Central memory CD8-positive, alpha-beta T cell (primary cell): Measurements from ENCODE around the gene KCNA5.

Source experiments
- ATAC-seq: fragments of 150-1000 bp; cut with Tn5 transposase; replicated peaks from 2 replicates; pipeline ENCODE4 v1.10.0; 2022; ENCODE audit warnings: mild to moderate bottlenecking, moderate FRiP score, moderate number of reproducible peaks; ENCODE audit not compliant: poor library complexity, severe bottlenecking; ENCODE audit errors: extremely low read depth
- DNase-seq, 2 donors: peaks; one replicate each; pipeline ENCODE4 v3.0.0; 2021; ENCODE audit warnings: low spot score in 2 of 2
- H3K27ac Mint-ChIP-seq: one replicate; pipeline ENCODE4 v1.8.0; 2022; ENCODE audit warnings: low read depth, mild to moderate bottlenecking, moderate library complexity, mixed read lengths
- H3K27me3 Mint-ChIP-seq: one replicate; pipeline ENCODE4 v1.8.0; 2022; ENCODE audit warnings: mixed read lengths
- H3K36me3 Mint-ChIP-seq: one replicate; pipeline ENCODE4 v1.8.0; 2022; ENCODE audit warnings: mild to moderate bottlenecking, moderate library complexity, mixed read lengths; ENCODE audit not compliant: insufficient read depth
- H3K4me1 Mint-ChIP-seq: one replicate; pipeline ENCODE4 v1.8.0; 2022; ENCODE audit warnings: mixed read lengths
- H3K4me3 Mint-ChIP-seq: one replicate; pipeline ENCODE4 v1.8.0; 2022; ENCODE audit warnings: mild to moderate bottlenecking, moderate library complexity, mixed read lengths
- H3K9me3 Mint-ChIP-seq: one replicate; pipeline ENCODE4 v1.8.0; 2022; ENCODE audit warnings: mixed read lengths

The KCNA5 gene

GRCh38 chr12:5073853-5074252 lies 30.2 kb downstream of the KCNA5 start:
- ATAC-seq (no peak), DNase-seq (no peak)
- Mint-ChIP-seq H3K27me3 (peaks cover 57% of the 10 kb centered on the region), H3K36me3 (no peaks in the 10 kb centered on the region), H3K4me3 (no peak overlapping the region), H3K9me3 (no peaks in the 10 kb centered on the region), H3K27ac (no peak overlapping the region), H3K4me1 (no peaks in the 10 kb centered on the region)

GRCh38 chr12:5076761-5077160 lies 33.1 kb downstream of the KCNA5 start:
- H3K4me1 Mint-ChIP-seq, result no peaks in the 10 kb centered on the region
- H3K27me3 Mint-ChIP-seq, result peaks cover 42% of the 10 kb centered on the region
- no peaks in the 10 kb centered on the region for H3K9me3 Mint-ChIP-seq
- DNase-seq, result no peak
- peaks cover 2% of the 10 kb centered on the region for H3K36me3 Mint-ChIP-seq
- ATAC-seq, result no peak
- H3K4me3 Mint-ChIP-seq, result no peak overlapping the region
- no peak overlapping the region for H3K27ac Mint-ChIP-seq

- H3K27me3 Mint-ChIP-seq, result peaks cover 27% of the 10 kb centered on the region
- H3K4me3 Mint-ChIP-seq, result no peak overlapping the region
- DNase-seq (no peak), ATAC-seq (no peak)
- H3K27ac Mint-ChIP-seq, result no peak overlapping the region
- H3K36me3 Mint-ChIP-seq, result peaks cover 2% of the 10 kb centered on the region
- no peaks in the 10 kb centered on the region for H3K4me1 Mint-ChIP-seq
- H3K9me3 Mint-ChIP-seq, result no peaks in the 10 kb centered on the region
Observed at GRCh38 chr12:5078423-5078822, 34.7 kb downstream of the KCNA5 start.

GRCh38 chr12:5081016-5081415 lies 37.3 kb downstream of the KCNA5 start:
- Mint-ChIP-seq H3K4me3 (no peak overlapping the region), H3K4me1 (no peaks in the 10 kb centered on the region), H3K9me3 (no peaks in the 10 kb centered on the region), H3K27ac (no peak overlapping the region), H3K36me3 (peaks cover 2% of the 10 kb centered on the region), H3K27me3 (peaks cover 26% of the 10 kb centered on the region)
- ATAC-seq (no peak), DNase-seq (no peak)

- H3K4me3 Mint-ChIP-seq, result no peak overlapping the region
- H3K36me3 Mint-ChIP-seq, result peaks cover 2% of the 10 kb centered on the region
- DNase-seq (no peak), ATAC-seq (no peak)
- H3K4me1 Mint-ChIP-seq, result no peaks in the 10 kb centered on the region
- peaks cover 23% of the 10 kb centered on the region for H3K27me3 Mint-ChIP-seq
- H3K9me3 Mint-ChIP-seq, result no peaks in the 10 kb centered on the region
- no peak overlapping the region for H3K27ac Mint-ChIP-seq
Observed at GRCh38 chr12:5083955-5084849, 40.5 kb downstream of the KCNA5 start.

GRCh38 chr12:5085896-5086295 lies 42.2 kb downstream of the KCNA5 start:
- no peaks in the 10 kb centered on the region for H3K36me3 Mint-ChIP-seq
- no peak overlapping the region for H3K27ac Mint-ChIP-seq
- no peak for DNase-seq
- H3K4me3 Mint-ChIP-seq, result no peak overlapping the region
- no peaks in the 10 kb centered on the region for H3K4me1 Mint-ChIP-seq
- no peaks in the 10 kb centered on the region for H3K9me3 Mint-ChIP-seq
- ATAC-seq, result no peak
- peaks cover 28% of the 10 kb centered on the region for H3K27me3 Mint-ChIP-seq

- ATAC-seq (no peak), DNase-seq (no peak)
- no peak overlapping the region for H3K27ac Mint-ChIP-seq
- no peaks in the 10 kb centered on the region for H3K36me3 Mint-ChIP-seq
- peaks cover 44% of the 10 kb centered on the region for H3K27me3 Mint-ChIP-seq
- H3K9me3 Mint-ChIP-seq, result no peaks in the 10 kb centered on the region
- no peak overlapping the region for H3K4me3 Mint-ChIP-seq
- H3K4me1 Mint-ChIP-seq, result no peaks in the 10 kb centered on the region
Observed at GRCh38 chr12:5087831-5088554, 44.3 kb downstream of the KCNA5 start.

GRCh38 chr12:5088586-5089264 lies 45.0 kb downstream of the KCNA5 start:
- no peaks in the 10 kb centered on the region for H3K4me1 Mint-ChIP-seq
- H3K27me3 Mint-ChIP-seq, result peaks cover 49% of the 10 kb centered on the region
- ATAC-seq, result no peak
- no peak overlapping the region for H3K4me3 Mint-ChIP-seq
- H3K36me3 Mint-ChIP-seq, result no peaks in the 10 kb centered on the region
- no peak overlapping the region for H3K27ac Mint-ChIP-seq
- H3K9me3 Mint-ChIP-seq, result no peaks in the 10 kb centered on the region
- DNase-seq, result no peak

GRCh38 chr12:5094551-5094950 lies 50.9 kb downstream of the KCNA5 start:
- DNase-seq (no peak), ATAC-seq (no peak)
- H3K27me3 Mint-ChIP-seq, result peaks cover 74% of the 10 kb centered on the region
- no peaks in the 10 kb centered on the region for H3K4me1 Mint-ChIP-seq
- H3K27ac Mint-ChIP-seq, result no peak overlapping the region
- no peak overlapping the region for H3K4me3 Mint-ChIP-seq
- H3K36me3 Mint-ChIP-seq, result peaks cover 1% of the 10 kb centered on the region
- H3K9me3 Mint-ChIP-seq, result no peaks in the 10 kb centered on the region

- Mint-ChIP-seq H3K27ac (no peak overlapping the region), H3K4me3 (no peak overlapping the region), H3K9me3 (no peaks in the 10 kb centered on the region), H3K27me3 (peaks cover 70% of the 10 kb centered on the region), H3K36me3 (peaks cover 1% of the 10 kb centered on the region), H3K4me1 (no peaks in the 10 kb centered on the region)
- ATAC-seq (no peak), DNase-seq (no peak)
Observed at GRCh38 chr12:5094986-5095385, 51.3 kb downstream of the KCNA5 start.
